D721Med (cell line): ENCODE results near the gene PUSL1.

Experiments used
- DNase-seq: peaks from one replicate; pipeline ENCODE4 v3.0.0; 2011; ENCODE audit warnings: low spot score; ENCODE audit not compliant: insufficient read length
- FAIRE-seq: peaks from 2 replicates; lab custom pipeline; 2011; peaks lifted over from hg19 to GRCh38; lab: Jason Lieb, UNC
- CTCF ChIP-seq: IDR thresholded peaks from 2 replicates; pipeline ENCODE4 v1.5.1; 2012; ENCODE audit warnings: mild to moderate bottlenecking, control low read depth; ENCODE audit not compliant: insufficient read depth; ENCODE audit errors: missing control alignments

The PUSL1 gene

GRCh38 chr1:1272341-1273208 lies 35.8 kb upstream of the PUSL1 start:
- FAIRE-seq (no peak), DNase-seq (no peak)
- TF ChIP-seq CTCF: no peak

- DNase-seq: no peak
- no peak for FAIRE-seq
- no peak for TF ChIP-seq CTCF
These were observed 35.2 kb upstream of the PUSL1 start for GRCh38 chr1:1273209-1273511.

- FAIRE-seq: no peak
- TF ChIP-seq CTCF: no peak
- peak; percentile 83 for DNase-seq
These were observed 34.7 kb upstream of the PUSL1 start, which contains the start of gene UBE2J2 for GRCh38 chr1:1273512-1274298. UBE2J2 (minus strand) TSS chr1:1273854; CDS start chr1:1267992, 5,862 bp downstream.

GRCh38 chr1:1274299-1274930 lies 34.0 kb upstream of the PUSL1 start:
- no peak for DNase-seq
- no peak for FAIRE-seq

GRCh38 chr1:1274931-1275431 lies 33.4 kb upstream of the PUSL1 start:
- DNase-seq (no peak), FAIRE-seq (no peak)
- TF ChIP-seq CTCF: no peak

More at GRCh38 chr1:1274299-1274930, 34.0 kb upstream of the PUSL1 start:
- no peak for TF ChIP-seq CTCF

- no peak for TF ChIP-seq CTCF
- DNase-seq (no peak), FAIRE-seq (no peak)
These were observed 32.6 kb upstream of the PUSL1 start for GRCh38 chr1:1275836-1276235.
